IPS DF 19.7 (cell line): ENCODE data around the gene HAND2.

Experiments
- DNase-seq: peaks from one replicate; pipeline ENCODE4 v3.0.0-alpha.2; 2013; ENCODE audit warnings: low read depth, low spot score

Gene HAND2

GRCh38 chr4:173478201-173478912 is 51.7 kb downstream of the HAND2 start:
- DNase-seq = no peak

- no peak for DNase-seq
These were observed 53.0 kb downstream of the HAND2 start for GRCh38 chr4:173477016-173477415.
